LNCaP clone FGC (cell line): Measurements from ENCODE around the gene POT1.

Experiments used
- DNase-seq: peaks from one replicate; pipeline ENCODE4 v3.0.0-alpha.2; 2011; ENCODE audit warnings: low read depth
- H3K4me3 ChIP-seq: 2 replicates; pipeline ENCODE4 v1.5.1; 2011; ENCODE audit warnings: mild to moderate bottlenecking, low read depth, low read length, control low read depth
- TF ChIP-seq, protein P1 (sequence below): IDR thresholded peaks from 2 replicates; pipeline ENCODE4 v1.5.1; 2012; ENCODE audit warnings: mild to moderate bottlenecking; ENCODE audit not compliant: control insufficient read depth, insufficient read depth; ENCODE audit errors: extremely low read depth

Gene POT1

DNA sequence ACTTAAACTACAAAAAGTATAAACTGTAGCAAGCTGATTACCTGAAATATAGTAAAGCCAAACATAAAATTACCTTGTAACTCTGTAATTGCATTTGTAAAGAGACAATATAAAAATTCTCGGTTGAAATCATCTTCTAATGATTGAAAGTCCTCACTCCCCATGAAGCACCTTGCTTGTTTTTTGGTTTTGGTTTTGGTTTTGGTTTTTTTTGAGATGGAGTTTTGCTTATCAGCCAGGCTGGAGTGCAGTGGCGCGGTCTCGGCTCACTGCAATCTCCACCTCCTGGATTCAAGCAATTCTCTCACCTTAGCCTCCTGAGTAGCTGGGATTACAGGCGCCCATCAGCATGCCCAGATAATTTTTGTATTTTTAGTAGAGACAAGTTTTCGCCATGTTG is 130.2 kb downstream of the POT1 start:
- H3K4me3 ChIP-seq = no peak overlapping the region
- no peak for DNase-seq
- TF ChIP-seq, protein P1, sequence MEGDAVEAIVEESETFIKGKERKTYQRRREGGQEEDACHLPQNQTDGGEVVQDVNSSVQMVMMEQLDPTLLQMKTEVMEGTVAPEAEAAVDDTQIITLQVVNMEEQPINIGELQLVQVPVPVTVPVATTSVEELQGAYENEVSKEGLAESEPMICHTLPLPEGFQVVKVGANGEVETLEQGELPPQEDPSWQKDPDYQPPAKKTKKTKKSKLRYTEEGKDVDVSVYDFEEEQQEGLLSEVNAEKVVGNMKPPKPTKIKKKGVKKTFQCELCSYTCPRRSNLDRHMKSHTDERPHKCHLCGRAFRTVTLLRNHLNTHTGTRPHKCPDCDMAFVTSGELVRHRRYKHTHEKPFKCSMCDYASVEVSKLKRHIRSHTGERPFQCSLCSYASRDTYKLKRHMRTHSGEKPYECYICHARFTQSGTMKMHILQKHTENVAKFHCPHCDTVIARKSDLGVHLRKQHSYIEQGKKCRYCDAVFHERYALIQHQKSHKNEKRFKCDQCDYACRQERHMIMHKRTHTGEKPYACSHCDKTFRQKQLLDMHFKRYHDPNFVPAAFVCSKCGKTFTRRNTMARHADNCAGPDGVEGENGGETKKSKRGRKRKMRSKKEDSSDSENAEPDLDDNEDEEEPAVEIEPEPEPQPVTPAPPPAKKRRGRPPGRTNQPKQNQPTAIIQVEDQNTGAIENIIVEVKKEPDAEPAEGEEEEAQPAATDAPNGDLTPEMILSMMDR = no peak

DNA sequence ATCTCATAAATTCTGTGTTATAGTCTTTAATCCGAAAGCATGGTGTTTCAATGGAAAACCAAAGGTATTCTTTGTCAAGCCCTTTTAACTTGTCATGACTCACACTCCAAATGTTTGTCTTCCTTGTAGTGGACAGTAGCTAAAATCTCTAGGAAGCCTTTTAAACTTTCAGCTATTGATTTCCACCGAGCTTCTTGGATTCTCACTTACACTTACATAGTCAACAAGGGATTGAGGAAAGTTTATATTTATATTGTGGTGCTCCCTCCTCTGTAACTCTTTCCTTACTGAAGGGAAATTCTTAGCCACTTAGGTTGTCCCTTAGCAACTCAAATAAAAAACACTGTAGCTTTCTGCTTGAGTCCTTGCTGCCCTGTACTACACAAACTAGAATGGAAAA is 132.9 kb downstream of the POT1 start:
- TF ChIP-seq, protein P1 = no peak
- no peak for DNase-seq
- no peak overlapping the region for H3K4me3 ChIP-seq

DNA sequence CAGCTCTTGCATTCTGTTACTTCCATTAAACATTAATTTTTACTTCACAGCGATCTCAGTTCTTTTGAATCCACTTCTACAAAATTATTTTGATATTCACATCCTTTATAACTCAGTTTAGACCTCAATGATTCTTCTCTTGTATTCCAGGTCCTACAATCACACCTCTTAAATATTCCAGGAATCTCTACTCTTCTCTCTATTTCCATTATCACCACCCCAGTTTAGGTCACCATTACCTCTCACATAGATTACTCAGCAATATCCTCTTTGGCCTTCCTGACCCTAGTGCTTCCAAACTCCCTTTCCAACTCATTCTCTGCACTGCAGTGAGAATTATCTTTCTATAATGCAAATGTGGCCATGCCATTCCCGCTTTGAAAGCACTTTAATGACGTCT is 136.9 kb downstream of the POT1 start:
- TF ChIP-seq, protein P1 = no peak
- DNase-seq = no peak
- no peak overlapping the region for H3K4me3 ChIP-seq

DNA sequence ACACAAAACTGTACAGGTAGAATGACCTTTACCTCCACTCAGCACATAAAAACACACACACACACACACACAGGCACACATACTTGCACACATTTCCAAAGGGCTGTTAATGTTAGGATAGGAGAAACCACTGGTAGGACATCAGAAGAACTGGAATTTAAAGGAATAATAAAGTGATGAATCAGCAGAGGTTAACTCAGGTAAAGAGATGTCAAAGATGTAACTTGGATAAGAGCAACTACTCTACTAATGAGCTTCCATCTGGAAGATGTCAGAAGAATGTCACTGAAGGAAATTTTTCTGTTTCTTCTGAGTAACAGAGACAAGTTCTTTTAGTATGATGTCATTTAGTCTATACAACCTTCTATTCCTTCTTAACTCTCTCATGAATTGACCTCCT is 137.6 kb downstream of the POT1 start:
- no peak for DNase-seq
- TF ChIP-seq, protein P1 = no peak
- H3K4me3 ChIP-seq = no peak overlapping the region

DNA sequence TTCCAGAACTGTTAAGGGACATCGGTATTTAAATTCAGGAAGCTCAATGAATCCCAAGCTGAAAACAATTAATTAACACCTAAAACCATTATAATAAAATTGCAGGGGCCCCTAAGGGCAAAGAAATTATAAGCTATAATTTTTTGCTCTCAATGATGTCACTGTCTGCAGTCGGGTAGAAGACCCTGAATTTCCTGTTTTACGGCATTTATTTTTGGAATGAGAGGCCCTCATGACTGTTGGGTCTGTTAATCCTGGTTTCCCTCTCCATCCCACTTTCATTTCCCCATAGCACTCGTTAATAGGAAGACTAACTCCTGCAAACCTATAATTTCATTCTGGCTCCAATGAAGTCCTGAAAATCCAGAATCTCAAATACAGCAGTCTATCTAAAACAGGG is 138.2 kb downstream of the POT1 start:
- H3K4me3 ChIP-seq = no peak overlapping the region
- DNase-seq = no peak
- TF ChIP-seq, protein P1 = no peak

DNA sequence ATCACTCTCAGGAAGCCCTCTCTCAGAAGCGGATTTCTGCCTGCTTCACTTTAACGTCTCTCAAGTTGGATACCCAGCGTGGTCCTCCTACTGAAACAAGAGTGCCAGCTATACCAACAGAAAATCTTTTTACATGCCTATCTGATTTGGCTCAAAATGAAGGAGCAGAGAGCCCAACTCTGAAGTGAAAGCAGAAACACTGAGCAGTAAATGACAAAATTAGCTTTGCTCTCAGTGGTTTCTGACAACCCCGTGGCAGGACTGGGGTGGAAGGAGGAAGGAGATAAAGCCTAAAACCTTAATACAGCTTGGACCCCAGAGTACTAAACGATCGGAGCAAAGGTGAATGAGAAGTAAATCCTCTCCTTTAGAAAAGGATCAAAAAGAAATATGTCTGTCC is 139.0 kb downstream of the POT1 start:
- TF ChIP-seq, protein P1 = no peak
- no peak overlapping the region for H3K4me3 ChIP-seq
- DNase-seq = no peak

DNA sequence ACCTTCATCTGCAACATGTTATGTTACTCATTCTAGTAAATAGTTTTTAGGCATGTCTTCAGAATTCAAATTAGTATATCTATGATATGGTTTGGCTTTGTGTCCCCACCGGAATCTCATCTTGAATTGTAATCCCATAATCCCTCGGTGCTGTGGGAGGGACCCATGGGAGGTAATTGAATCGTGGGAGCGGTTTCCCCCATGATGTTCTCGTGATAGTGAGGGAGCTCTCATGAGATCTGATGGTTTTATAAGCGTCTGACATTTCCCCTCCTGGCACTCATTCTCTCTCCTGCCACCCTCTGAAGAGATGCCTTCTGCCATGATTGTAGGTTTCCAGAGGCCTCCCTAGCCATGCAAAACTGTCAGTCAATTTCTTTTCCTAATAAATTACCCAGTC is 143.6 kb downstream of the POT1 start:
- TF ChIP-seq, protein P1 = no peak
- H3K4me3 ChIP-seq = no peak overlapping the region
- no peak for DNase-seq
